CD4-positive, alpha-beta T cell treated with Interleukin-12 subunit alpha and Interleukin-12 subunit beta, for 1 hour (primary cell): Measurements from ENCODE around the gene PPP1R3G.
"Not testable (repeated sequence)": the region's sequence is repeated elsewhere in the genome, so short reads cannot be mapped to it uniquely, and the experiment has no call there.

Source experiments
- DNase-seq: peaks from one replicate; pipeline ENCODE4 v3.0.0-alpha.2; 2020

Gene PPP1R3G

DNA sequence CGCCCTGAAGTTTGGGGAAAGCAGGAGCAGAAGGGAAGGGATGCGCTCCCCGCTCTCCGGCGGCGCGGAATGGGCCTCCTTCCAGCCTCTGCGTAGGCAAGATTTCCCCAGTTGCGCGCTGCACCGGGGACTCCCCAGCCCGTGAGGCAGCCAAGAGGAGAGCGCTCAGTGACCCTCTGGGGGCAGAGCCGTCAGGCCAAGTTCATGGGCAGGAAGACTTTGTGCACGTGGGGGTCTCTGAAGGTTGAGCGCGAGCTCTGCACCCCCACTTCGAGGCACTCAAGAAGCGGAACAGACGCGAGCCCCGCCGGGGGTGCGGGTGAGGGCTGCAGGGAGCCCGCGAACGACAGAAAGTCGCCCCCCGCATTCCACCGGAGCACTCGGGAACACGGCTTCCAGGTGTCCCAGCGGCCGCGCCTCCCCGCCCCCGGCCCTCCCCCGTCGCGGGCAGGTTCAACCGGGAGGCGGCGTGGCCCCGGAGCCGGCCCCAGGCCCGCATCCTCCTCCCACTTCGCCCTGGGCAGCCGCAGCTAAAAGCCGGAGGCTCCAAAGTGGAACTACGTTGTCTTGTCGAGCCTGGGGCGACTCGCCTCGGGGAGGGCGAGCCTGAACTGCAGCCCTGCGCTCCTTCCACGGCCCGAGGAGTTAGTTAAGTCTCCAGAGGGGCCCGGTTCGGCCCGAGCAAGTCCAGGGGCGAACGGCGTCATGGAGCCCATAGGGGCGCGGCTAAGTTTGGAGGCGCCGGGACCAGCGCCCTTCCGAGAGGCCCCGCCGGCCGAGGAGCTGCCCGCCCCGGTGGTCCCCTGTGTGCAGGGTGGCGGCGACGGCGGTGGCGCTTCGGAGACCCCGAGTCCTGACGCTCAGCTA, at the start of gene PPP1R3G:
Gene PPP1R3G (plus strand): TSS at position 561 of the 867 bp plus-strand sequence. CDS start 145 bp downstream, at position 706.
- no peak for DNase-seq

DNA sequence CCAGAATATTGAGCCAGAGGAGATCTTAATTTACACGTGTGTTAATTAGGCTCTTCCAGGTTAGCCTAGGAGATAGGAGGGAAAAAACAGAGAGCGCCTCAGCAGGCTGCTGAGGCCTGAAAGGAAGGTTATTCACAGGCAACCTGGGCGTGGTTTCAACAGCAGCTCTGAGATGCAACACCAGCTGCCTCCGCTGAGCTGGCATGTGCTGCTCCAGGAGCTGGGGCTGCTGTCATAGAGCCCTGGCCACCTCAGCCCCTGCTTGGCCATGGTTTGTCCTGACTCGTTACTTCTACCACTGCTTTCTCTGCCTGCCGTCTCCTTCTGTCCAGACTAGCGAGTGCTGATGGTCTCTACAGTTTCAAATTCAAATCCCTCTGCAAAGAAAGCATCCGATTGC, 48.9 kb upstream of the PPP1R3G start:
- DNase-seq = no peak

DNA sequence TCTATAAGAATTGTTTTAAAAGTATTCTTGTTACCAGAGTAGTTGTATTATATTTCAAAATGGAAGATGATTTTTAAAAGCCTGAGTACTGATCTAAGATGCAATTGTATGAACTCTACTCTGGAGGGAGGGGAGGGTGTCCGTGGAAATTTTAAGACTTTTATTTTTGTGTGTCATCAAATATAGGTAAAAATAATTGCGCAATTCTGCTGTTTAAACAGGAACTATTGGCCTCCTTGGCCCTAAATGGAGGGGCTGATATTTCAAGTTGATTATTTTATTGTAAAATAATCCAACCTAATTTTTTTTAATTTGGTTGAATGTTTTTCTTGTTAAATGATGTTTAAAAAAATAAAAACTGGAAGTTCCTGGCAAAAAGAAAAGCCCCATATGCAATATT, 43.2 kb upstream of the PPP1R3G start:
- no peak for DNase-seq

DNA sequence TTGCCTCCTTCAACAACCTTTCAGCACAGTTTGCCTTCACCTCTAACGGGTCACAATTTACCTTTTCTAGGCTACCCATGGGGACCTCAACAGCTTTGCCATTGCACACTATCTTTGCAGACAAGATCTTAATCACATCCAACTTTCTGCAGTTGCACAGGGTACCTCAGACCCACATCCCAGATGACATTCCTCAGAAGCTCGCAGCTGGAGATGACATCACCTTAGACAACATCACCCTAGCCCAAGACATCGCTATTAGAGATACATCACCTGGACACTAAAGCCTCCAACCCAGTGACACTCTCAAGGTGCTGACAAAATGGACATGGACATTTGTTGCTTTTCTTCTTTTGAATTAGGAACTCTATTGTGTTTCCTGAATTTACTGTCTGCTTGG, 42.7 kb upstream of the PPP1R3G start:
- no peak for DNase-seq

DNA sequence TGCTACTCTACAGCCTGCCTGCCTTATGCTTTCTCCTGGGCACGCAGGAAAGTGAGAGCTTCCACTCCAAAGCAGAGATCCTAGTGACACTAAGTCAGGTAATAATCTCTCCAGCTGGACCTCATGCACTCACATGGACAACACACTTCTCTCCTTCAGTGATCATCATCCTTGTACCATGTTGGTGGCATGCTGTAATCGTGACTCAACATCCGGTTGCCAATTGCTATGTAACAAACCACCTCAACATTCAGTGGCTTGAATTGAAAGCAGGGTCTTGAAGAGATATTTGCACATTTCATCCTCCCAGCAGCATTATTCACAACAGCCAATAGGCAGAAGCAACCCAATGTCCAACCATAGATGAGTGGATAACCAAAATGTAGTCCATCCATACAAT, 40.3 kb upstream of the PPP1R3G start:
- no peak for DNase-seq

DNA sequence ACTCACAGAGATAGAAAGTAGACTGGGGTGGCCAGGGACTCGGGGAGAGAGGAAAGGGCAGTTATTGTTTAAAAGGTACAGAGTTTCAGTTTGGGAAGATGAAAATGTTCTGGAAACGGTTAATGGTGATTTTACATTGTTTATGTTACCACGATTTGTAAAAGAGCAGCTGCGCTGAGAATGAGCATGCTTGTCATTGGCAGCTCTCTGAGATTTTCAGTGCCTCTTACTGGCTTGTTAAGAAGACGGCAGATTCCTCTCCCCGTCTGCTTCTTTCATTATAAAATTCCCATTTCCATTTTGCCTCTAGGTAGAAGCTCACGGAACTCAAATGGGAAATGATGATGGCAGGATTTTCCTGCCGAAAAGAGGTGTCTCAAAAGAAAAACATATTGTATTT, 39.7 kb upstream of the PPP1R3G start:
- no peak for DNase-seq

DNA sequence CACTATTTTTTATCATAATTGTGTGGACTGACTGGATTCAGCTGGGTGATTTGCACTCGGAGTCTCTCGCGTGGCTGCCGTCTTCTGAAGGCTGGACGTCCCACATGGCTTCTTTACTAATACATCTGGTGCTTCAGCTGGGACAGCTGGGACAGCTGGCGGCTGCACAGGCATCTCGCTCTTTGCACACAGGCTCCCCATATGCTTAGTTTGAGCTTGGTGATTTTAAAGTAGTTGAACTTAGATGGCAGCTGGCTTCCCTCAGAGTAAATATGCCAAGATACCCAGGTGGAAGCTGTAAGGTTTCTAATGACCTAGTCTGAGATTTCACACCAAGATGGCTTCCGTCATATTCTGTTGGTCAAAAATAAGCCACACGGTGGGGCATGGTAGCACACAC, 38.7 kb upstream of the PPP1R3G start:
- no peak for DNase-seq

DNA sequence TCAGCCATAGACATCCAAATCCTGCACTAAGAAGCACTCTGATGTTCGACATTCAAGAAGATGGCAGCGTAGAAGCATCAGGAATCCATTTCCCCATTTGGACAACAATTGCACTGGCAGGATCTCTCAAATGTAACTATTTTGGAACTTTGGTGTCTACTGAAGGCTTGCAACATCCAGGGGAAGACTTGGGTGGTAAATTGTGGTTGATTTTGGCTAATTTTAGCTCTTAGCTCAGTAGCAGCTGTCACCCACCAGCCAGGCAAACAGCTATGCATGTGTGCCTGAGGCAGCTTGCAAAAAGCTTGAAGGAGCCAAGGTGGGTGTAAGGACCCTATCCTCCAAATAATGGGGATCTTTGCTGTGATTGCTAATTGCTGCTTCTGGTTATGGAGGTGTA, 35.1 kb upstream of the PPP1R3G start:
- DNase-seq = no peak

DNA sequence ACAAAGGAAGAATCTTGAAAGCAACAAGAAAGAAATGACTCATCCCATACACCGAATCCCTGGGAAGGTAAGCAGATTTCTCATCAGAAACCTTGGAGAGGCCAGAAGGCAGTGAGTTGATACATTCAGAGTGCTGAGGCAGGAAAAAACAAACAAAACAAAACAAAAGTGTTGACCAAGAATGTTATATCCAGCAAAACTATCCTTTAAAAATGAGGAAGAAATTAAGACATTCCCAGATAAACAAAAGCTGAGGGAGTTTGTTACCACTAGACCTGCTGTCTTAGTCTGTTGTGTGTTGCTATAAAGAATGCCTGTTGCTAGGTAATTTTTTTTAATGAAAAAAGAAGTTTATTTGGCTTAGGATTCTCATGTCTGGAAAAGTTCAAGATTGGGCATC, 33.7 kb upstream of the PPP1R3G start:
- no peak for DNase-seq

DNA sequence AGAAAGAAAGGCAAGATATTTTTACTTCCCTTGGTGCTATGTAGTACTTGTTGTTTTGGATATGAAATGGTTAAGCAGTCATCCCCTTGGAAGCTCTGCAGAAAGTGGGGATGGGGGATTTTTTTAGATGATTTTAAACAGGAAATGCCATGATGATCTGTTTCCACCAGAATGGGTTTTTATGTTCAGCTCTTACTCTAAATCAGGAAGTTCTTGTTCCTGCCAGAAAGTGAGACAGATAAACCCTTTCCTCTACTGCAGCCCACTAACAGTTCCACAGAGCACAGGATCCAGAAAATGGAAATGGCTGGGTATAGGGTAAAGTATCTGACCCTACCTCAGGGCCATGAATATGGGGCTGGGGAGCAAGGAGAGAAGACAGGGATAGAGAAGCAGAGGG, 32.1 kb upstream of the PPP1R3G start:
- no peak for DNase-seq

DNA sequence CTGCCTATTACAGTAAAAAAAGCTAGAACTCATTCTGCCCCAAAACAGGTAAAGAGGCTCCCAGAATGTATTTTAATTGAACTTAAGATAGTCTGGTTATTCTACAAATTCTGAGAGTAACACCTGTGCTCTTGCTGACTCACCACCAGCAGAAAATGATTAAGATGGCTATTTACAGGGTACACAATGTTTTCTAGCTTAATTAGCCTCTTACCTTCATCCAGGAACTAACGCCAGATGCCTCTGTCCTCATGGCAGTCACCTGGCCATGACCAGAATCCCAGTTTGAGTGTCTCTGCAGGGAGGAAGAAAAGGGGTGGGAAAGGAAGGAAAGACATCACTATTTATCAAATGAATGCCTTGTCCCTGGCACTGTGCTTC, 31.3 kb upstream of the PPP1R3G start:
- no peak for DNase-seq

DNA sequence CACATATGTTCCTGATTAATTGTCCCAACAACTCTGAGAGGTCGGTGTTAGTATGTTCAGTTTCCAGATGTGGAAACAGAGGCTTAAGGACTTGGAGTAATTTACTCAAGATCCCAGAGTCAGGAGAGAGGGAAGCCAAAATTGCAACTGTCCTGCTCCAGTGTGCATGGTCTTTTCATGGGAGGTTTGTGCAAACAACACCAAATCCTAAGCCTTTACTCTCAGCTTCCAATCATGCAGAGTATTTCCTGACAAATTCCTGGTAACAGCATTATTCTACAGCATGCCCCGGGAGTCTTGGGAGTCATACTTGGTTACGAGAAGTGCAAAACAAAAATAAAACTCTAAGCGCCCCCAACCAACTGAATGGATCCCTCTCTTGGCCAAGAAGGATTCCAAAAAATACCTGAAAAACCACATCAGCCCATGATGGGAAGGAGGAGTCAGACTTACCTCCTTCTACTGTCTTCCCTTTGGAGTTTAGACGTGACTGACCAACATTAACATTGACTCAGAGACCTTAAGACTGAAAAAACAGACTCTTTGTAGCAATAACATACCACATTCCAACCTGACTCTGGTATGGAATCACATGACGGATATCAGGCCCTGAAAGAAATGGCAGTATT, 30.8 kb upstream of the PPP1R3G start:
- DNase-seq = no peak

DNA sequence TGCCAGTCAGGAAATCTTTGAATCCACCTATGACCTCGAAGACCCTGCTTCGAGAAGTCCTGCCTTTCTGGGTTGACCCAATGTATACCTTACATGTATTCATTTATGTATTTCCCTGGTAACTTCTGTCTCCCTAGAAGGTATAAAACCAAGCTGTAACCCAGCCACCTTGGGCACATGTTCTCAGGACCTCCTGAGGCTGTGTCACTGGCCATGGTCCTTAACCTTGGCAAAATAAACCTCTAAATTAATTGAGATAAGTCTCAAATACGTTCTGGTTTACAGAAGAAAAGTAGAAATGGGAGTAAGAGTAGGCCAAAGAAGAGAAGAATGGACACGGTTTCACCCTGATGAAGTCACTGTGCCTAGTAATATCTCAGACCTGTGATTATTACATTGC, 30.0 kb upstream of the PPP1R3G start:
- DNase-seq = no peak

DNA sequence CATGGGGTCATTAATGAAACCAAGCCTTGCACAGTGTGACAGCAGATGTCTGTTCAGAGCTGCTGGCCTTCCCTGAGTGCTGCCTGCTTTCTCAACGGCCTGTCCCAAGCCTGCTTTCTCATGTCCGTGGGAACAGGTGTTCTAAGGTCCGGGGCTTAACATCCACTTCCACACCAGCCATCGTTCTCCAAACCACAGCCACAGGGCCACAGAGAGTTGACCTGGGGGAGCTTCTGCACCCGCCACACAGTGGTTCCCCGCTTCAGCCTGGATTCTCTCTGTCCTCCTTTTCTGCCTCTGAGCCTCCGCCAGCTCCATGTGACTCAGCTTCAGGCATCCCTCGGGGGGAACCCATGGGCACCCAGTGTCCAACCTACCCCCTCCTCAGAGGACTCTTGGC, 26.9 kb upstream of the PPP1R3G start:
- DNase-seq = no peak

DNA sequence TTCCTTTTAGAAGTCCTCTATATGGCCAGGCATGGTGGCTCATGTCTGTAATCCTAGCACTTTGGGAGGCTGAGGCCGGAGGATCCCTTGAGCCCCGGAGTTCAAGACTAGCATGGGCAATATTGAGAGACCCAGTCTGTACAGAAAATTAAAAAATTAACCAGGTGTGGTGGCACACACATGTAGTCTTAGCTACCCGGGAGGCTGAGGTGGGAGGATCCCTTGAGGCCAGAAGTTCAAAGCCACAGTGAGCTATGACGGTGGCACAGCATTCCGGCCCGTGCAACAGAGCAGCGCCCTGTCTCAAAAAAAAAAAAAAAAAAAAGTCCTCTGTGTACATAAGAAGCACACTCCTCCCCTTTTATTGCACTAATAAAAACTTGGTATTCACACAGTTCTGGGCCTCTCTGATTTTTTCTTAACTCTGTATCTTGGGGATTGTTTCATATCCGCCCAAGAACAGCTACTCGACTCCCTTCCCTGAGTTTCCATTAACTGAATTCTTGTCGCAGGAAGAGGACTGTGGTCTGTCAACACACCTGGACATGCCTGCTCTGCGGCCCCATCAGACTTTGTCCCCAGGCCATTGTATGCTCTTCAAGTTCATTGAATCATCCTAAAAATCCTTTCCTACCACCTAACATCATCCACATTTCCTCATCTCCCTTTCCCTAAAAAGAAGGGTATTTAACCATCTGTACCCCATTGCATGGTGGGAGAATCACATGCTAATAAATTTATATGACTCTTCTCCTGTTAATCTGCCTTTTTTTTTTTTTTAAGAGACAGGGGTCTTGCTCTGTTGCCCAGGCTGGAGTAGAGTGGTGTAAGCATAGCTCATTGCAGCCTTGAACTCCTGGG, 25.9 kb upstream of the PPP1R3G start:
- DNase-seq = no peak

DNA sequence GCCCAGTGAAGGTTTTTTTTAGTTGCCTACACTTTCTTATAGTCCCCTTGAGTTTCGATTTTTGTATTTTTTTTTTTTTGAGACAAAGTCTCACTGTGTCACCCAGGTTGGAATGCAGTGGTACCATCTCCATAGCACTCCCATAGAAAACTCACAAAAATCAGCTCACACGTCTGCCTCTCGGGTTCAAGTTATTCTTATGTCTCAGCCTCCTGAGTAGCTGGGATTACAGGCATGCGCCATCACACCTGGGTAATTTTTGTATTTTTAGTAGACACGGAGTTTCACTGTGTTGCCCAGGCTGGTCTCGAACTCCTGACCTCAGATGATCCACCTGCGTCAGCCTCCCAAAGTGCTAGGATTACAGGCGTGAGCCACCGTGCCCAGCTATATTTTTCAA, 24.7 kb upstream of the PPP1R3G start:
- not testable (repeated sequence) for DNase-seq

DNA sequence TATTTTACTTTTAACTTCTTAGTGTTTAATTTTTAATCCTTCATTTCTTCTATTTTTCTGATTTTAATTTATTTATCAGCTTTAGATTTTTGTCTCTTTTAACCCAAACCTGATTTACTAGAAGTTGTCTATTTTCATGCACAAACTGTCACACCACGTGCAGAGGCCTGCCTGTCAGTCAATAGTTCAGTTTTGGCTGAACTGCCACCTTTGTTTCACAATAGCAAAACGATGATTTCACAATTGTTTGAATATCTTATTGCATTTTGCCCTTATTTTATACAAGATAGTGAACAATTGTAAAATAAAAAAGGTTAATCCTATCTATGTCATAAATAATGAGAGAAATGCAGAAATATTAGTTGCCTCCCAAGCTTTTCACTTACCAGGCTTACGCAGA, 24.0 kb upstream of the PPP1R3G start:
- DNase-seq = no peak

DNA sequence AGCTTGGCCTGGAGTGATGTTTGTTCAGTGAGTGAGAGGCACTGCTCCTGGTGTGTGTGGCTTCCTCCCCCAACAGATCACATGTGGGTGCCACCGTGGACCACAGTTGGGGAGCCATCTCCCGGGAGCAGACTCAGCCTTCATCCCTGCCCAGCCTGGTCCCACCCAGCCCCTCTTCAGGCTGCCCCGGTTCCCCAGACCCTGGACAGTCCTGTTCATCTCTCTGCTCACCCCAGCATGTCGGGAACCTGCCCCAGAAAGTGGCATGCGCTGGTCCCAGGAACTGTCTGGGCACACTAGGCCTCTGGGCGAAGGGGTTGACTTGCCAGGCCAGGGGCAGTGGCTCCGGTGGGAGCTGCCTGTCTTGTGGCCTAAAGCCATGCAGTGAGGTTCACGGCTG, 21.5 kb upstream of the PPP1R3G start:
- DNase-seq = no peak

DNA sequence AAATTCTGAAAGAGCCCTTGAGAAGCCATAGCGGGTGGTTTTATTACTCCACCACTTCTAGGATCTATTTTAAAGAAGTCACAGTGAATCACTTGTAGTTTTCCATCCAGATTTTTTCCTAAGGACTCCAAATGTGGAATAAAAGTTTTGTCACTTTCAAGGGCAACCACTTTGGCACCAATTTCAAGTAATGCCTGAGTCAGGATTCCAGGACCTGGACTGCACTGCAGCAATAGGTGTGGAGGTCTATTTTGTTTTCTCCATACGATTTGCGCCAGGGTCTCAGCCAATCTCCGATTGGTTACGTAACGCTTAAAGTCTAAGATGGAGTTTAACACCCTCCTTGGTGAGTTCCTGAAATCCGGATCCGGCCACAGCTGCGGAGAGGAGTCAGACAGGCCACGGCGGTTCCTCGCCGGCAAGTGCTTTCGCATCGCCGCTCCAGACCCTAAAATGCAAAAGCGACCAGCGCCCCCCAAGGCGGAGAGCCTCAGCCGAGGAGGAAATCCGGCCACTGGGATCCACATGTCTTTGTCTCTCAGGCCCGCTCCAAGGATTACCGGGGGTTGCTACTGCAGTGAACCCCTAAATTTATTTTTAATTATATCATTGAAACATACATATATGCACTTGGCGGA, 18.6 kb upstream of the PPP1R3G start:
- DNase-seq = no peak

DNA sequence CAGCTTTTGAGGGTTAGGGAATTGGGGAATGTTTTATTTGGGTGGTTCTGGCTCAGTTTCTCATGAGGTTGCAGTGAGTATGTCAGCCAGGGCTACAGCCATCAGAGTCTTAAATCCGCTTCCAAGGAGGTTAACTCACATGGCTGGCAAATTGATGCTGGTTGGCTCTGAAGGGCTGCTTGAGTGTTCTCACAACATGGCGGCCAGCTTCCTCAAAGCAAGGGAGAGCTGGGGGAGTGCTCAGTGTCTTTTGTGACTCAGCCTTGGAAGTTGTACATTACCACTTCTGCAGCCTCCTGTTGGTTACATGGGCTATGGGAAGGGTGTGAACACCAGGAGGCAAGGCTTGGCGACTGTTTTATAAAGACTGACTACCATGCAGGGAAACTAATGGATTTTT, 17.8 kb upstream of the PPP1R3G start:
- DNase-seq = no peak

DNA sequence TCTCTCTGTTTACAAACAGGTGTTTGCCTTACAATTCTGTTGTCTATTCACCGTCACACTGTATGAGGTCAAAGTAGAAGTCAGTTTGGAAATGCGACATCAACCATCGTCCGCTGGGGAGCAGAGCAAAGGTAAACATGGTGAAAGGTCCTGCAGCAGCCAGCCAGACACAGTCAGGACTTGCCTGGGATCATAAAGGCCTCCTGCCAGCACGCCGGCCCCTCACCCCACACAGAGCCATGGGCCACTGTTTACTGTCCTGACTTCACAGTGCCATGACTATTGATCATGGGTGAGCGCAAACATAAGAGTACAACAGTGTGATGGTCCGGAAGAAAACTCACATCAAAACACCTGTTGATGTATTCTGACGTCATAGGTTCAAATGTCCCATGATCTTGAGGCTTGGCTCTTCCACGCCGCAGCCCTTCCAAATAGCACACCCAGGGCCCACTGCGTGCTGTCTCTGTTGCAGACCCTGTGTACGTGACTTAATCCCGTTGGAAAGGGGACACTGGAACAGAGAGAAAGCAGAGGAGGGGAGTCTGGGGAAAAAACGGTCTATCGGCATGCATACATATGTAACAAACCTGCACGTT, 16.9 kb upstream of the PPP1R3G start:
- DNase-seq = no peak

DNA sequence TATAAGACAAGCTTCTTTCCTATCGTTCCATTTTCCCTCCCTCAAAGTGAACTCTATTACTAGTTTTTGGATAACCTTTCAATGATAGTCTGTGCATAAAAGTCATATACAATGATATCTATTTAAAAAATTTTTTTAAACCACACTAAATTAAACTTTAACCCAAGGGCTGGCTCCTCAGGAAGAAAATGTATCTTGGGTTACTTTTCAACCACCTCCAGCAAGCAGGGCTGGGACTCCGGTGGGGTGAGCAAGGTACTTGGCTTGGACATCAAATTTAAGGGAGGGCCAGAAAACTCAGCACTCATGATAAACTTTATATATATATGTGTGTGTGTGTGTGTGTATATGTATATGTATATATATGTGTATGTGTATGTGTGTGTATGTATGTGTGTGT, 13.9 kb upstream of the PPP1R3G start:
- DNase-seq = no peak

DNA sequence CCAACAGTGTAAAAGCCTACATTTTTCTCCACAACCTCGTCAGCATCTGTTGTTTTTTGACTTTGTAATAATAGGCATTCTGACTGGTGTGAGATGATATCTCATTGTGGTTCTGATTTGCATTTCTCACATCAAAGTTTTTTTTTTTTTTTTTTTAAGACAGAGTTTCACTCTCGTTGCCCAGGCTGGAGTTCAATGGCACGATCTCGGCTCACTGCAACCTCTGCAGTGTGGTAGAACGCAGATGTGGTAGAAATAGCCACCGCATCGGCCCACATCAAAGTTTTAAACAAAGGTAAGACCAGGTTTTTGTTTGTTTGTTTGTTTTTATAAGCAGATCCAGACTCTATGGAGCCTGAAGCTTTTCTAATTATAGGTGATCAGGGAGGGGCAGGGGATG, 12.7 kb upstream of the PPP1R3G start:
- no peak for DNase-seq
